Right atrium auricular region (tissue), 2 donors: ENCODE measurements around the gene CDS1. TPM values are rescaled to one million over a fixed set of nuclear protein-coding genes. Genes with fewer than 3 reads are reported as not detected.

Experiments
- DNase-seq: peaks from one replicate; pipeline ENCODE4 v3.0.0-alpha.2; 2019; ENCODE audit warnings: low spot score
- H3K27ac ChIP-seq, 2 donors: fragments of 200-600 bp; sonication (generic); 1 replicate in 1 of 2; 2 replicates in 1 of 2; pipeline ENCODE4 v1.5.1; 2016 to 2019
- H3K27me3 ChIP-seq, 2 donors: fragments of 200-600 bp; sonication (generic); one replicate each; pipeline versions ENCODE4 v1.5.1 to v1.6.0; 2017 to 2019
- H3K36me3 ChIP-seq: fragments of 200-600 bp; sonication (generic); one replicate; pipeline ENCODE4 v1.5.1; 2016
- H3K4me1 ChIP-seq, 2 donors: fragments of 200-600 bp; sonication (generic); one replicate each; pipeline versions ENCODE4 v1.5.1 to v1.6.0; 2017 to 2019
- H3K4me3 ChIP-seq, 2 donors: fragments of 200-600 bp; sonication (generic); 1 replicate in 1 of 2; 2 replicates in 1 of 2; pipeline ENCODE4 v1.5.1; 2017 to 2019; ENCODE audit warnings: mild to moderate bottlenecking in 1 of 2, moderate library complexity in 1 of 2
- H3K9me3 ChIP-seq, 2 donors: fragments of 200-600 bp; sonication (generic); one replicate each; pipeline ENCODE4 v1.5.1; 2019
- CTCF ChIP-seq, 2 donors: fragments of 200-600 bp; sonication (generic); IDR thresholded peaks; one replicate each; pipeline ENCODE4 v1.5.1; 2019; ENCODE audit warnings: antibody characterized with exemption in 2 of 2
- total RNA-seq, 2 donors: library from RNA; depleted of rRNA; stranded (reverse); fragments of >200 nt; gene quantifications; one replicate each; pipeline ENCODE4 v1.1.0, GENCODE V29; 2016

Gene CDS1
- total RNA-seq, 2 donors from 2014 or later = 0.30 to 0.98 TPM

DNA sequence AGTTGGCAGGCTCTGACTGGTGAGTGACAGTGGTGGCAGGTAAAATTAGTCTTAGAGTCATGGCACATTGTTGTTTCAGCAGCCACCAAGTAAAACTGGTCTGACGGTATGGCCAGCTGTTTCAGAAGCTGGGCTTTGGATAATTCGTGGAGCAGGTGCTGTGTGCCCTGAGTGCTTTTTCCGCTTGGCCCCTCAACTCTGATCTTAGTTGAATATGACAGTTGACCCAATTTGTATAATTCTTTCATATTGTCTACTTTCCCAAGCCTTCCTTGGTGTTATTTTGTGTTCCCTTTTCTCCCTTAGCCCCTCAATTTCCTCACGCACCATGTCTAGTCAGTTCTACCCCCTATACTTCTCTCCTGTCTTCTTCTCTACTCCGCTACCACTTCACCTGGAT, 32.0 kb downstream of the CDS1 start:
- Histone ChIP-seq H3K27ac (no peak overlapping the region), H3K9me3 (no peaks in the 10 kb centered on the region), H3K27me3 (no peaks in the 10 kb centered on the region), H3K4me3 (no peak overlapping the region), H3K36me3 (no peaks in the 10 kb centered on the region), H3K4me1 (no peaks in the 10 kb centered on the region)
- no peak for TF ChIP-seq CTCF (IDR thresholded peaks at IDR 0.05)
- no peak for DNase-seq

DNA sequence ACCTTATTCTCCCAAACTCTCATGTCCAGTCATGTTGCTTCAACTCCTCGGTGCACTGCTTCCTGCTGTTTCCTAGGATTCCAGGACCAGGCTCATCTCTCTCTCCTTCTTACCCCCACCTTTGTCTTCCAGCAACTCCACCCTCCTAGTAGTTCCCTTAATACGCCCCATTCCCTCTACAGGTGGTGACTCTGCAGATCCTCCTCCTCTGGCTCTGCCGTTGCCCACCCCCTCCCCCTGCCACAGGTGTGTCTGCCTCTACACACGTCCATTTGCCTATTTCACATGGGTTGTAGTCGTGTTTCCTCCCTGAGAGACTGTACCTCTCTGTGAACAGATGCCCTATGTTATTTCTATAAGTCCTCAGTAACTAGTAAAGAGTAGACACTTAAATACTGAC, 32.4 kb downstream of the CDS1 start:
- Histone ChIP-seq H3K4me1 (no peaks in the 10 kb centered on the region), H3K27me3 (no peaks in the 10 kb centered on the region), H3K4me3 (no peak overlapping the region), H3K36me3 (no peaks in the 10 kb centered on the region), H3K27ac (no peak overlapping the region), H3K9me3 (no peaks in the 10 kb centered on the region)
- TF ChIP-seq CTCF (IDR thresholded peaks at IDR 0.05) = no peak
- no peak for DNase-seq

DNA sequence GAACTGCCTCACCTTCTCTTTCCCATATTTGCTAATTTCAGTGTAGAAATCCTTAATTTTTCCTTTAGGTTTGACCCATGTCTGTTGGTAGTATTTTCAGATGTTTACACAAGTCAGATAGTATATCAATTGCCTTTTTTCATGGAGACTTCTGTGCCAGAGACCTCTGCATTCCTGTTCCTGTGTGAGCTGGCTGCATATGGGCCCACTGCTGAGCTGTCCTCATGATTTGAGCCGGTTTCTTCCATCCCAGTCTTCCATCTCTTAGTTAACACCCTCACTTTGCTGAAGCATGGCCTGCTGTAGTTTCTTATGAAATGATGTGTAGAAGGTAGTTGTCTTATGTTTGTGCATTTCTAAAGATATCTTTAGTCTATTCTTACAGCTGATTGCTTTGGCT, 40.0 kb downstream of the CDS1 start:
- TF ChIP-seq CTCF (IDR thresholded peaks at IDR 0.05) = no peak
- Histone ChIP-seq H3K36me3 (no peaks in the 10 kb centered on the region), H3K9me3 (no peaks in the 10 kb centered on the region), H3K27ac (no peak overlapping the region), H3K4me3 (no peak overlapping the region), H3K27me3 (no peaks in the 10 kb centered on the region), H3K4me1 (no peaks in the 10 kb centered on the region)
- no peak for DNase-seq

DNA sequence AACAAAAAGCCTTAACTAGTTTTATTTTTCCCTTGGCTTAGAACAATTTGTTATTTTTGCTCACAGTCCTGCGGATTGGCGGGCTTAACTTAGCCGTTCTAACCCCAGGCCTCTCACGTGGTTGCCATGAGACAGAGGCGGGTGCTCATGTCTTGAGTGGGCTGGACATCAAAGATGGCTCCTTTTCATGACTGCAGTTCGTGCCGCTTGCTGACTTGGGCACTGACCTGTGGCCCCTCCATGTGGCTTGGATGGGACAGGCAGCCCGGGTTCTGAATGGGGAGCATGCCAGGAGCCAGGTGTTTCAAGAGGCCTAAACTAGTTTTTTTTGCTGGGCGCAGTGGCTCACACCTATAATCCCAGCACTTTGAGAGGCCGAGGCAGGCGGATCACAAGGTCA, 40.7 kb downstream of the CDS1 start:
- Histone ChIP-seq H3K27ac (no peak overlapping the region), H3K9me3 (no peaks in the 10 kb centered on the region), H3K36me3 (no peaks in the 10 kb centered on the region), H3K4me3 (no peak overlapping the region), H3K4me1 (no peaks in the 10 kb centered on the region), H3K27me3 (no peaks in the 10 kb centered on the region)
- TF ChIP-seq CTCF (IDR thresholded peaks at IDR 0.05) = no peak
- DNase-seq = no peak

DNA sequence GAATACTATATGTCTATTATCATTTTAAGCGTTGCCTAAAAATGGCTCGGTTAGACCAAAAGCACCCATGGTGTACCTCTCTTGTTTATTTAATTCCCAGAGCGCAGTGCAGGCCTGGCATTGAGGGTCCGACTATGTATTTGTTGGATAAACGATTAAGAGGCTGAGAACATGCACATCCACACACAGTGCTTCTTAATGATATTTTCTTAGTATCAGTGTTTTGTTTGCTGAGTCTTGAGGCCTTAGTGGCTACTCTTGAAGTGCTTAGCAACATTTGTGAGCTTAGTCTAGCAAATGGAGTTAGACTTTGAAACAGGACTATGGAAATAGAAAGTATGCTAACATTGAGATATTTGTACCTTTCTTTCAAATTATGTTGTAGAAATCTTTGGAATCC, 43.7 kb downstream of the CDS1 start:
- Histone ChIP-seq H3K27me3 (no peaks in the 10 kb centered on the region), H3K9me3 (no peaks in the 10 kb centered on the region), H3K4me1 (no peaks in the 10 kb centered on the region), H3K4me3 (no peak overlapping the region), H3K36me3 (no peaks in the 10 kb centered on the region), H3K27ac (no peak overlapping the region)
- no peak for DNase-seq
- TF ChIP-seq CTCF (IDR thresholded peaks at IDR 0.05) = no peak

DNA sequence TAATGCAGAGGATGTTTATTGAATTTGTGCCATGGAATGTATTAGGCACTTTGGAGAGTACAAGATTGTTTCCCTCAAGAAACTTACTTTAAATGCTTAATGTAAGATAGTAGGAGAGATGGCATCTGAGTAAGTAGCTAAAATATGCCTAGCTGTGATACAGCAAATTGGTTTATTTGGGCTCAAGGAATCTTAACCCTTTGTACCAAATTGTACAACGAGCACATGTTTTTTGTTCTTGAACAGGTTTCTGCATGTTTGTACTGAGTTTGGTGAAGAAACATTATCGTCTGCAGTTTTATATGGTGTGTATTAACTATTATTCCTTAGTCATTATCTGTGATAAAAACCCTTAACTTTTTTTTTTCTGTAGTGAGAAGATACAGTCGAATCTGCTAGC, 48.6 kb downstream of the CDS1 start:
- no peaks in the 10 kb centered on the region for H3K9me3 ChIP-seq
- no peaks in the 10 kb centered on the region for H3K27me3 ChIP-seq
- DNase-seq = no peak
- H3K4me3 ChIP-seq = no peak overlapping the region
- H3K27ac ChIP-seq = no peak overlapping the region
- H3K4me1 ChIP-seq = no peaks in the 10 kb centered on the region
- TF ChIP-seq CTCF (IDR thresholded peaks at IDR 0.05) = no peak
- no peaks in the 10 kb centered on the region for H3K36me3 ChIP-seq
